Measurements from ENCODE around the gene AFDN.
"Not testable (repeated sequence)": the region's sequence is repeated elsewhere in the genome, so short reads cannot be mapped to it uniquely, and the experiment has no call there.

Gene AFDN

DNA sequence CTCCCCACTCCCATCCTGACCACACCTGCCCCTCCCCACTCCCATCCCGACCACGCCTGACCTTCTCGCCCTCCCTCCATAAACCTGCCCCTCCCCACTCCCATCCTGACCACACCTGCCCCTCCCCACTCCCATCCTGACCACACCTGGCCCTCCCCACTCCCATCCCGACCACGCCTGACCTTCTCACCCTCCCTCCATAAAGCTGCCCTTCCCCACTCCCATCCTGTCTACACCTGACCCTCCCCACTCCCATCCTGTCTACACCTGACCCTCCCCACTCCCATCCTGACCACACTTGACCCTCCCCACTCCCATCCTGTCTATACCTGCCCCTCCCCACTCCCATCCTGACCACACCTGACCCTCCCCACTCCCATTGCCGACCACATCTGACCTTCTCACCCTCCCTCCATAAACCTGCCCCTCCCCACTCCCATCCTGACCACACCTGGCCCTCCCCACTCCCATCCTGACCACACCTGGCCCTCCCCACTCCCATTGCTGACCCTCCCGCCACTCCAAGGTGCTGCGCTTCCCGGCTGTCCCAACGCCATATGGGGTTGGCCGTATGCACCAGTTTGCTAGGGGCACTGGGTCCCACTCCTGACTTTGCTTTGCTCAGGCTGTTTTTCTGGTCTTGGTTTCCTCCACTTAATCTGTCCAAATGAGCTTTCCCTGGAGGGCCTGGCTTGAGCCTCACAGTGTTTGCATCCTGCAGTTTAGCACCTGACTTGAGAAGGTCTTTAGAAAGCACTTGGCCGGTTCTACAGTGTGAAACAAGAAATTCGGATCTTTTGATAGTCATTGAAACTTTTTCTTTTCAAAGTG, 173.7 kb downstream of the AFDN start:
- no peak for DNase-seq (ENCODE audit: low read depth in 2 of 2)

DNA sequence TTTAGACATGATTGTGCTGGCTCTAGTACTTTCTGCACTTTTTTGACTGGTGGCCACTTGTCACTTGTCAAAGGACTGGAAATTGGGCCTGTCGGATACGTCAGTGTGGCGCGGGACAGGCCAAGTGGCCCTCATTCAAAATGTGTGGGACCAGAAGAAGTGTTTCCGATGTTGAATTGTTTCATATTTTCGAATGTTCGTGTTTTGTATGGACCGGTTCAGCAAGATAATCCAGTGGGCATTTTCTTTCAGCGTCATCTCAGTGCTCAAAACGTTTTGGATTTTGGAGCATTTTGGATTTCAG, 174.3 kb downstream of the AFDN start:
- DNase-seq (ENCODE audit: low read depth in 2 of 2): no peak

DNA sequence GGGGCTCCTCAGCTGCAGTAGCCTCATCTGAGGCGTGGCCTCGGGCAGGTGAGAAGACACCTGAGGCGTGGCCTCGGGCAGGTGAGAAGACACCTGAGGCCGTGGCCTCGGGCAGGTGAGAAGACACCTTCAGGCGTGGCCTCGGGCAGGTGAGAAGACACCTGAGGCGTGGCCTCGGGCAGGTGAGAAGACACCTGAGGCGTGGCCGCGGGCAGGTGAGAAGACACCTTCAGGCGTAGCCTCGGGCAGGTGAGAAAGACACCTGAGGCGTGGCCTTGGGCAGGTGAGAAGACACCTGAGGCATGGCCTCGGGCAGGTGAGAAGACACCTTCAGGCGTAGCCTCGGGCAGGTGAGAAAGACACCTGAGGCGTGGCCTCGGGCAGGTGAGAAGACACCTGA, 174.8 kb downstream of the AFDN start:
- DNase-seq (ENCODE audit: low read depth in 2 of 2): not testable (repeated sequence)

DNA sequence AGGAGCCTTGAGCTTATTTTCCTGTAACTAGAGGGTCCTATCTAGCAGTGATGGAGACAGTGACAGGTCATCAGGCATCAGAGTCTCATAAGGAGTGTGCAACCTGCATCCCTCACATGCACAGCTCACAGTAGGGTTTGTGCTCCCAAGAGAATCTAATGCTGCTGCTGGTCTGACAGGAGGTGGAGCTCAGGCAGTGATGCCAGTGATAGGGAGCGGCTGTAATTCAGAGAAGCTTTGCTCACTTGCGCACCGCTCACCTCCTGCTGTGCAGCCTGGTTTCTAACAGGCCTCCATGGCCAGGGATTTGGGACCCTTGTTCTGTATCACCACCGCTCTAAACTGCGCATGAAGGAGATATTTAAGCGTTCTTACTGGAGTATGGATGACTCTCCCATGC, 176.1 kb downstream of the AFDN start:
- DNase-seq (ENCODE audit: low read depth in 2 of 2): no peak

DNA sequence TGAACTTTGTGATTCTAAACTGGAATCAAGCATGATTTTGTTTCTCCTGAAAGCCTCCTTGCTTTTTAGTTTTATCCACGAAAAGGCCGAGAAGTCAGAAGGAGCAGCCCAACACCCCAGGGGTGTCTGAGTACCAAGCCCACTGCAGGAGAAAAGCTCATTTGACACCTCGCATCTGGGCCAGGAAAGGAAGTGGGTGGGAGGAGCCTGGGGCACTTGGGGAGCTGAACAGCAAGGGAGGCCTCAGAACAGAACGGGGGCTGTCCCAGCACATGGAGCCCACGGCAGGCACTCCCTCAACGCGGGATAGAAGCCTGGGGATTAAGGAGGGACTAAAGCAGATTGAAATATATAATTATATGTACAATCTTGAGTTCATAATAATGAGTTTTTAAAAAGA, 177.3 kb downstream of the AFDN start:
- DNase-seq (ENCODE audit: low read depth in 2 of 2): no peak

DNA sequence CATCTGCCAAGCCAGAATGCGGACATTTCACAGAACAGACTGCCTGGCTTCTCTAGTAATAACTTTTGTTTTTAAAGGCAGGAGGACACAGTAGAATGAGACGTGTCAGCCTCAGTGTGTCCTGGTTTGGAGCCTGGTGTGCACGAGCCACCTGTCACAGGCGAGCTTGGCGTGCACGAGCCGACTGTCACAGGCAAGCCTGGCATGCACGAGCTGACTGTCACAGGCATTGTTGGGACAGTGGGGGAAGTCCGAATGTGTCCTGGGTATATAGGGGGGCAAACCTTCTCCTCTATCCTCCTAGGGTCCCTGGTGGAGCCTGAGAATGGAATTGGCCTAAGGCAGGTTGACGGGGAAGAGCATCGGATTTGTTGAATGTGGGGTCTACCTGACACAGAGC, 178.2 kb downstream of the AFDN start:
- no peak for DNase-seq (ENCODE audit: low read depth in 2 of 2)

DNA sequence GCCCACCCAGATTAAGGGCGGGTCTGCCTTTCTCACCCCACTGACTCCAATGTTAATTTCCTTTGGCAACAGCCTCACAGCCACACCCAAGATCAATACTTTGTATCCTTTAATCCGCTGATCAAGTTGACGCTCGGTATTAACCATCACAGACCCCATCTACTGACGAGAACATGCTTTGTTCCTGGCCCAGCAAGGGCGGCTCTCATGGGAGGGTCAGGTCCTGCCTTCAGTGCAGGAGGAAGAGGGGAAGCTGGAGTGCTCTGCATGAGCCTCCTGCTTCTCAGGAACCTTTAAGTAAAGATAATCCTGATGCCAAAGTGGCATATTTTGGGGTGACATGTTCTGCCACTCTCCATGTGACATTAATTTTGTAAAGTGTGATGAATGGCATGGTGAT, 179.1 kb downstream of the AFDN start:
- DNase-seq (ENCODE audit: low read depth in 2 of 2): no peak

DNA sequence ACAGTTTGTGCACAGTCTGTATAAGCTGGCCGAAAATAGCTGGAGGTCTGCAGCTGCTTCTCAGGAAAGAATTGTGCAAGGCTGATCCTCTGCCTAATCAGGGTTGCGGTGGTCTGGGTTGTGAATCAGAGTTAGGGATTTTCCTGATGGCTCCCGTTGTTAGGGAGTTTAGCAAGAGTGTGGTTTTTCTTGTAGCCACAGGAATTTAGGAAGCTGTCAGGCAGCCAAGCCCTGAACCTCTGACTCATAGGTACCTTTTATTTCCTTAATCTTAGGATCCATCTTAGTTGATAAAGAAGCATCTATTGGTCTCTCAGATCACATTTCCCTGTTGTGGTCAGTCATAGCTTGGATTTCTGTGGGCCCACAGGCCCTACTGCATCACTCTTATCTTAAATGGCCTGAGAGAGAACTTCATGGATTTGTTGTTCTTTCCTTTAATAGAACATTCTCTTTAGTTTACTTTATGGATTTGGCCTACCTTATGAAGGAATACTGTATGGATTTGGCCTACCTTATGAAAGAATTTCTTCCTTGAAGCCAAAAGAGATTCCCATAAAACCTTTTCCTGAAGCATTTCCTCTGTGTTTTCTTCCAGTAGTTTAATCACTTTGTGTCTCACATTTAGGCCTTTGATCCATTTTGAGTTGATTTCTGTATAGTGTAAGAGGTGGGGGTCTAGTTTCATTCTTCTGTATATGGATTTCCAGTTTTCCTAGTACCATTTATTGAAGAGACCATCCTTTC, 181.1 kb downstream of the AFDN start:
- no peak for DNase-seq (ENCODE audit: low read depth in 2 of 2)

DNA sequence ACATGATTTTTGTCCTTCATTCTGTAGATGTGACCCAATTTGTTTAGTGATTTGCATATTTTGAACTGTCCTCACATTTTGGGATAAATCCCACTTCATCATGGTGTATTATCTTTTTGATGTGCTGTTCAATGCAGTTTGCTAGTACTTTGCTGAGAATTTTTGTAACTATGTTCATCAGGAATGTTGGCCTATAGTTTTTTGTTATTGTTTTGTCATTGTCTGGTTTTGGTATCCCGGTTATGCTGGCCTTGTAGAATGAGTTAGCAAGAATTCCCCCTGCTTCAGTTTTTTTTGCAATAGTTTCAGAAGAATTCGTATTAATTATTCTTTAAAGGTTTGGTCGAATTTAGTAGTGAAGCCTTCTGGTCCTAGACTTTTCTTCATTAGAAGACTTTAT, 182.6 kb downstream of the AFDN start:
- no peak for DNase-seq (ENCODE audit: low read depth in 2 of 2)

DNA sequence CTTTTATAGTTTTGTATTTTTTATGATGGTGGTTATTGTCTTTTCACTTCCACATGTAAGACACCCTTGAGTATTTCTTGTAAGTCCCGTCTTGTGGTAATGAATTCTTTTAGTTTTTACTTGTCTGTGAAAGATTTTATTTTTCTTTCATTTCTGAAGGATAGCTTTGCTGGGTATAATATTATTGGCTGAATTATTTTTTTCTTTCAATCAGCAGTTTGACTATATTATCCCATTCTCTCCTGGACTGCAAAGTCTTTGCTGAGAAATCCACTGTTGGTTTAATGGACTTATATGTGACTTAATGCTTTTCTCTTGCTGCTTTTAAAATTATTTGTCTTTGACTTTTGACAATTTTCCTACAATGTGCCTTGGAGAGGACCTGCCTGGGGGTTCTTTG, 184.6 kb downstream of the AFDN start:
- DNase-seq (ENCODE audit: low read depth in 2 of 2): no peak

DNA sequence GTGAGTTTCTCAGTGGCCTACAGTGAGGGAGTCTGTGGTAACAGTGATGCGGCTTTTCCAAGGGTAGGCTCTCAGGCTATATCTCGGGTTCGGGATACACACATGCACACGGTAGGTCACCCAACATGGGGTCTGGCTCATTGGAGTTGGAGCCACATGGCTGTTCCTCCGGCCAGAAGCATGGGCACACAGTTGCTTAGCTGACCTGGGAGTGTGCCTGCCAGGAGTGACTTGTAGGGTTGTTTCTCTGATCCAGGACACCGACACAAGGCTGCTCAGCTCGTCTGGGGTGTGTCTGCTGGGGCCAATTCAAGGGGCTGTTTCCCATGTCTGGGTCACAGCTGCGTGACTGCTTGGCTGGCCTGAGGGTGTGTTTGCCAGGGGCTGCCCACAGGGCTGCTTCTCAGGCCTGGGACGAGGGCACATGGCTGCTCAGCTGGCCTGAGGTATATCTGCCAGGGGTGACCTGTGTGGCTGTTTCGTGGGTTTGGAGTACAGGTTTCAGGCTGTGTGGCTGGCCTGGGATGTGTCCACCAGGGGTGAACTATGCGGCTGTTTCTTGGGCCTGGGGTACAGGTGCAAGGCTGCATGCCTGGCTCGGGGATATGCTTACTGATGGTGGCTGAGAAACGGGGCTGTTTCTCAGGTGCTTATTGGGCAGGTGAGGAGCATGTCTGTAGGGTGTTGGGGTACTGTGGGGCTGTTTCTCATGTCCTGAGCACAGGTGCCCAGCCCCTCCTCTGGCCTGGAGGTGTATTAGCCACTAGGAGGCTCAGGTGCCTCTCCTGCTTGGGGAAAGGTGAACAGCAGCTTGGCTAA, 185.9 kb downstream of the AFDN start:
- no peak for DNase-seq (ENCODE audit: low read depth in 2 of 2)

DNA sequence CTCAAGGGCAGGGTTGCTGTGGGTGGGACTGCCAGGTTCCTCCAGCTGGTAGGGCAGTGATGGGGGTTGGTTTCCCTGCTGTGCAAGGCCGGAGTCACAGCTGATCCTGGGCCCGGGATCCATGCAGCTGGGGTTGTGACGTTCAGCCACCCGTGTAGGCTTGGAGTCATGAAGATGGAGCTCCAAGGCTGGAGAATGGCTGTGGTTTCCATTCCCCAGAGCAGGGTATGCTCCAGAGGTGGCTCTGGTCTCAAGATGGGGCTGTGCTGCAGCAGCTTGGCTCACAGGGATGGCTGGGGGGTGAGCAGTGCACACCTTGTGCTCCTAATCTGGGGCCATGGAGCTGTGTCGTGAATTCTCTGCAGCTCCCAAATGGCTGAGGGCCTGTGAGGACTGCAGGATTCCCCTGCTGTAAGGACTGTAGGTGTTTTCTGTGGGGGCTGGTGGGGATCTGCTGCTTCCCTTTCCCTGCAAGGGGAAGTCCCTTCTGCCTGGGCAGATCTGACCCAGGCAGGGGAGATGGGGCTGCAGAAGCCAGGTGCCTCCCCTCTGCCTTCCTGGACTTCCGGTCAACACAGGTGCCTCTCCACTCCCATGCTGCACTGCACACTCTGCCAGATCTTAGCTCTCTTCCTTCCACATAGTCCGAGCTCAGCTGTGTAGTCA, 186.7 kb downstream of the AFDN start:
- no peak for DNase-seq (ENCODE audit: low read depth in 2 of 2)

DNA sequence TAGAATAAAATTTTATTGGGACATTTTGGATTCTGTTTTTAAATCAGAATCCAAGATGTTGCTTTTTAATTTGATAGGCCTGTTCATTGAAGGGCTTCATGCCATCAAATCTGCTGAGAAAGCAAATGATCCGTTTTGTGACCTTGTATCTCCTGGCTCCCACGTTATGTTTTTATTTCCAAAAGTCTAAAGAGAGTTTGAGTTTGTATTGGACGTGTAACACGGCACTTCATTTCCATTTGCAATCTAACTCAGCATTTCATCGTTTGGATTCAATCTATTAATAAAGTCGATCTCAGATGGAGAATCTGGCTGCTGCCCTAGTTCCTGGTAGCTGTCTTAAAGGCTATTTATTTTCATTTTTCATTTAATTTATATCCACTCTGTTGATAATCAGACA, 187.7 kb downstream of the AFDN start:
- DNase-seq (ENCODE audit: low read depth in 2 of 2): no peak

DNA sequence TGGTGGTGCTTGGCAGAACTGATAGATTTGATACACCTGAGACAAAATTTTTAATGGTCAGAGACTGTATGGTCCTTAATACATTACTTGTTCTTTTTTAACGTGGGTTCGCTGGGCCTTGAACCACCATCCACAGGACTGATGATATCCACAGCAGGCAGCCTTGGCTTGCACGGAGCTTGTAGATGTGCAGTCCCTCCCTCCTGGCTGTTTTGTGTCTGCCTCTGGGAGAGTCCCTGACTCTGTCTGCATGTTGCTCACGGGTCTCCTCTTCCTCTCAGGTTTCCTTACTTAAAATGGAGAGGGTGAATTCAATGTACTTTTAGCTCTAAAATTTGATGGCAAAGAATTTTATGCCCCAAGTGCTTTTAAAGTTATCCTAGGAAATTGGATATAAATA, 188.3 kb downstream of the AFDN start:
- DNase-seq (ENCODE audit: low read depth in 2 of 2): no peak

DNA sequence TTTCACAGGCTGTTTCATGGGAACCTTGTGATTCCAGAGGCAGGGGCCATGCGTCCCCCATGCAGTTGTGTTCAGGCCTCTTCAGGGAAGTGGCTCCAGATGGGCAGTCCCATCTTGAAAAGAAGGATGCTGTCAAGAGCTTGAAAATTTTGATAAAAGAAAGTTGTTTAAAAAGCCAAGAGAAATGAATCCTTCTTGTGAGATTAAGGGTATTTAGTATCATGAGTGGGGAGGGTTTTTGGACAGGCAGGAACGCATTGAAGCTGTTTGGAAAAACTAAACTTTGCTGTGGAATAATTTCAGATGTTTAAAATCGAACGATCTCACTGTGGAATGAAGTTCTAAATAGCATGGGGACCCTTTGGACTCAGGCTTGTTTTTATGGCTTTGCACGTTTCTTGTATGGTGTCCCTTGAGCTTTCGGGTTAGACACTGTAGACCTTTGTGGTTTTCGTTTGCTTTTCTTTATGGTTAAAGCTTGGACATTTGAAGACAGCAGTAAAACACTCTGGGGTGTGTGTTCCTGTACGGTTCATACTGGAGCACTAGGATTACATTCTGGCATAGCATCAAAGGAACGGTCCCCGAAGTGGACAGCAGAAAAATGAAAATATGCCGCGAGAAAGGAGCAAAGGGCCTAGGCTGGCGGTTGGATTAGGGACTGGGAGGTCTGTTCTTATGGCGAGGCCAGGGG, 188.9 kb downstream of the AFDN start:
- DNase-seq (ENCODE audit: low read depth in 2 of 2): no peak

DNA sequence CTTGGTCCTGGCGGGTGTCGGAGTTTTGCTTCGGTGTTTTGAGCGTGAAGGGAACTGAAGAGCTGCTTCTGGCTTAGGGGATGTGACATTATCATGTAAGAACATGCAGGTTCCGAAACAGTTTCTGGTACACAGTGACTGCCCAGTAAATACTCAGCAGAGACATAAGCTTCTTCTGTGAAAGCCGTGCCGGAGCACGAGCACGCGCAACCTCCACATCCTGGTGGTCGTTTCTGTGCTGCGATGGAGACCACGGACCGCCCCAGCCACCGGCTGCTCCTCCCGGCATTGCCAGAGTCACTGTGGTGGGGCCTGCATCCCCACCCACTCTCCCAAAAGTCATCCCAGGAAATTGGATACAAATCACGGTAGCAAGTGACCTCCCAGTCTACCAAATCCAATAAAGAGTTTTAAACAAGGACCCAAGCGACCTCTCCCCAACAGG, 189.5 kb downstream of the AFDN start:
- no peak for DNase-seq (ENCODE audit: low read depth in 2 of 2)

DNA sequence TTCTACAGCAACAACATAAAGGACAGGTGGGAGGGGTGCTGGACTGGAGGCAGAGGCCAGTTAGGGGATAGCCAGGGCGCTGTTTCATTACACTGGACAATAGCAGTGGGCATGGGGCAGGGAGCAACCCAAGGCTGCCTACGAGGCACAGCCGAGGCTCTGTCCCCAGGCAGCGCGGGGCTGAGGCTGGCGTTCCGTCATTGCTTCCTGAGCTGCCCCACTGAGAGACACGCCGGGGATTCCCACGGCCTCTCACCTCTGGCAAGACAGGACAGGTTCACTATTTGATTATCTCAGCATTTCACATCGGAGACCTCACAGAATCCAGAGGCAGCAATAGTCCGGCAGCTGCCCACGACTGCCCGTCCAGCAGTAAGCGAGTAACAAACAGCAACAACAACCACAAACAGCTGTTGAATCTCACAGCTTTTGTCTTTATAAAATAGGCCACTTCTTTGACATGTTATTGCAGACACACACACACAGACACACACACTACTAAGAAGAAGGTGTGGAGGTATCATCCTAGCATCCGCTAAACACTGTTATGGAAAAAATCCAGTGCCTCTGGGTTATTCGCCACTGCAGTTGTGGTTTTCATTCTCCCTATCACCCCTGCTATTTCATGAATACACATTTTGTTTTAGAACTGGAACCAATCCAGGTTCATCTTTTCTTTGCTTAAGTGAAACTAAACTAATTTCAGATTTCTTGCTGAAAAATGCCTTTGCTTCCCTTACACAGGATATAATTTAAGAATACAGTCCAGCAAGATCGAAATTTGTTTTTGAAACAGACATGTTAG, 190.2 kb downstream of the AFDN start:
- DNase-seq (ENCODE audit: low read depth in 2 of 2): no peak

DNA sequence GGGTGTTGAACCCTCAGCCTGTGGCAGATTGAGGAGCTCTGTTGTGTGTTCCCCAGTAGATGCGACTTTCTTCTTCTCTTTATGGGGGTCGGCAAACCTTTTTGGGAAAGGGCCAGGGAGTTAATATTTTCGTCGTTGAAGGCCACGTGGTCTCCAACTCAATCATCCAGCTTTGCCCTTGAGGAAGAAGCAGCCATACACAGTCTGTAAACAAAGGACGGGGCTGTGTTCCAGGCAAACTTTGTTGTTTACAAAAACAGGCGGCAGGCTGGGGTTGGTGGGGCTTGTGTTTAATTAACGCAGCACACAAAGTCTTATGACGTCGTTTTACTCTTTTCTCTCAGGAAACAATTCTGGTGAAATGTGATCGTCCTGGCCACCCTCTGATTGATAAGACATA, 190.9 kb downstream of the AFDN start:
- no peak for DNase-seq (ENCODE audit: low read depth in 2 of 2)

DNA sequence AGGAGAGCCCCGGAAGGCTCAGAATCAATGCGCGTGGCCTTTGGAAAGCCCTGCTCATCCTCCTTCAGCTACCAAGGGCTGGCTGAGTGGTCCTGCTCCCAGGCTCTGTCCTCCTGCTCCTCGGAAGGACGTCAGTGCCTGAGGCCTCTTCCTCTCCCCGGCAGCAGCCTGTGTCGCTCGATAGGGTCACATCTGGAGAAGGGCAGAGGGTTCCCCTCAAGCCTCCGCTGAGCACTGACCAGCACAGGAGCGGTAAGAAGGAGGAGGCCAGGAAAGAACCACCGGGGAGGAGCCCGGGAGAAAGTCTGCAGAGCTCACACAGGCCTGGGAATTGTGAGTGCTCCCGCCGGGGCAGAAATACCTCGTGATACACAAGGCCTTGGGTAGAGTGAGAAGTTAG, 192.0 kb downstream of the AFDN start:
- no peak for DNase-seq (ENCODE audit: low read depth in 2 of 2)

DNA sequence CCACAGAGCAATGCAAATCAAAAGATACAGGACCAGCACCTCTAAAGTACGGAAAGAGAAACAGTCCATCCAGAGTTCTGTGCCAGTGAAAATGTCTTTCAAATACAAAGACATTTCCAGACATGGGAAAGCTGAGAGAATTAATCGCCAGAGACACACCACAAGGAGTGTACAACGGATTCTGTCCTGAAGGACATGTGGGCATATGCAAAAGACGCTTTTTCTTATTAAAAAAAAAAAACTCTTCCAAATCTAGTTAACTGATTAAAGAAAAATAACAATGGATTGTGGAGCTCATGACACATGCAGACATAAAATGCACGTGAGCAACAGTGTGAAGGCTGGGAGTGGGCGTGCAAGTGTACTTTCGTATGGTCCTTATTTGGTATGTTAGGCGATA, 193.5 kb downstream of the AFDN start:
- DNase-seq (ENCODE audit: low read depth in 2 of 2): no peak

DNA sequence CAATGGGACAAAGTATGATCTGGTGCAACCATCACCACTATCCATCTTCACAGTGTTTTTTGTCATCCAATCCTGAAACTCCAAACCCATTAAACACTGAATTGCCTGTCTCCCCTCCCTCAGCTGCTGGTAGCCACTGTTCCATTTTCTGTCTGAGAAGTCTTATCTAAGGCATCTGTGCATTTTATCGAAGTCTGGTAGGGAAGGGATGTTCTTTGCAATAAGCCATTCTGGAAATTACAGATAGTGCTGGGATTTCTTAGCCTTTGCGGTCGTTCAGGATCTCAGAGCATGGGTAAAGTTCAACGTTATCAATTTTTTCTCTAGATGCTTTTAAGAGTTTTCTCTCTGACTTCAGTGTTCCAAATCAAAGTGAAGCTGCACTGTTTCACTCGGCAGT, 194.9 kb downstream of the AFDN start:
- no peak for DNase-seq (ENCODE audit: low read depth in 2 of 2)
